Erythroblast (primary cell): ENCODE results near the gene STOM.

ENCODE experiments used
- GATA1 ChIP-seq: IDR thresholded peaks from 2 replicates; pipeline ENCODE4 v1.6.1; 2011; ENCODE audit warnings: low read depth, mild to moderate bottlenecking, control low read depth, low read length, moderate library complexity
- POLR2A ChIP-seq: IDR thresholded peaks from 2 replicates; pipeline ENCODE4 v1.6.1; 2011; ENCODE audit warnings: mild to moderate bottlenecking, low read length

DNA sequence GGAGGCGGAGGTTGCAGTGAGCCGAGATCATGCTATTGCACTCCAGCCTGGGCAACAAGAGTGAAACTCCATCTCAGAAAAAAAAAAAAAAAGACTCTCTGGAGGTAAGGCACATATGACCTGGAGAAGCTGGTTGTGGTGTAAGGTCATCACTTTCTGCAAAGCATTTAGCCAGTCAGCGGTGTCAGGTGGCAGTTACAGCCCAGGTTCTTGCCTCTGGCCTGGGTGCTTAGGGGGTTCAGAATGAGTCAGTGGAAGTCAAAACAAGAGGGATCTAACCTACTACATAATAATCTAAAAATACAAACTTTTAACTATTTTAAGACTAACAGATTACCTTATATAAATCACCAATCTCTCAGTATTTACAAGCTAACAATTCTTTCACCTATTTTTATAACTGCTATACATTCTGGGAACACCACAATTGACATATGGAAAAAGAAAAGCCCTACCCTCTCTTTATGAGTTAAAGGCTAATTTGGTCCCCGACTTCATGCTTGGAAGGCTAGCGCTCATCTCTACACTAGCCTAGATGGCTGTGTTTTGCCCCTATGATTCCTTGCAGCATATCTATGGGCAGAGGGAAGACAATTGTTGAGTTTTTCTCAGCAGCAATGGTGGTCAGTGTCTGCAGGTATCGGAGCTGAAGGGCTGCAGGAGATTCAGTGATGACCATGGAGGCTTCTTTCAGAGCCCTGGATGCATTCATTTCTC is 29.2 kb downstream of the STOM start:
- TF ChIP-seq POLR2A, result no peak
- no peak for TF ChIP-seq GATA1
